ENCODE results near the gene SCUBE2.

- TF ChIP-seq, protein P1, sequence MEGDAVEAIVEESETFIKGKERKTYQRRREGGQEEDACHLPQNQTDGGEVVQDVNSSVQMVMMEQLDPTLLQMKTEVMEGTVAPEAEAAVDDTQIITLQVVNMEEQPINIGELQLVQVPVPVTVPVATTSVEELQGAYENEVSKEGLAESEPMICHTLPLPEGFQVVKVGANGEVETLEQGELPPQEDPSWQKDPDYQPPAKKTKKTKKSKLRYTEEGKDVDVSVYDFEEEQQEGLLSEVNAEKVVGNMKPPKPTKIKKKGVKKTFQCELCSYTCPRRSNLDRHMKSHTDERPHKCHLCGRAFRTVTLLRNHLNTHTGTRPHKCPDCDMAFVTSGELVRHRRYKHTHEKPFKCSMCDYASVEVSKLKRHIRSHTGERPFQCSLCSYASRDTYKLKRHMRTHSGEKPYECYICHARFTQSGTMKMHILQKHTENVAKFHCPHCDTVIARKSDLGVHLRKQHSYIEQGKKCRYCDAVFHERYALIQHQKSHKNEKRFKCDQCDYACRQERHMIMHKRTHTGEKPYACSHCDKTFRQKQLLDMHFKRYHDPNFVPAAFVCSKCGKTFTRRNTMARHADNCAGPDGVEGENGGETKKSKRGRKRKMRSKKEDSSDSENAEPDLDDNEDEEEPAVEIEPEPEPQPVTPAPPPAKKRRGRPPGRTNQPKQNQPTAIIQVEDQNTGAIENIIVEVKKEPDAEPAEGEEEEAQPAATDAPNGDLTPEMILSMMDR (IDR thresholded peaks at IDR 0.05; ENCODE audit: insufficient read depth, low read length, poor library complexity, severe bottlenecking), result no peak
- no peak for TF ChIP-seq EZH2phosphoT487 (conservative IDR thresholded peaks at IDR 0.05; ENCODE audit: low read length)
These were observed 13.2 kb upstream of the SCUBE2 start for GRCh38 chr11:9104580-9104979.
